NCI-H1092 treated with DMSO at 0.1 percent for 48 hours (cell line): ENCODE measurements around the gene SORL1.
"Not testable (repeated sequence)": the region's sequence is repeated elsewhere in the genome, so short reads cannot be mapped to it uniquely, and the experiment has no call there.

Source experiments
- DNase-seq: peaks from one replicate; lab custom pipeline; 2025; lab: John Stamatoyannopoulos, UW

The SORL1 gene

DNA sequence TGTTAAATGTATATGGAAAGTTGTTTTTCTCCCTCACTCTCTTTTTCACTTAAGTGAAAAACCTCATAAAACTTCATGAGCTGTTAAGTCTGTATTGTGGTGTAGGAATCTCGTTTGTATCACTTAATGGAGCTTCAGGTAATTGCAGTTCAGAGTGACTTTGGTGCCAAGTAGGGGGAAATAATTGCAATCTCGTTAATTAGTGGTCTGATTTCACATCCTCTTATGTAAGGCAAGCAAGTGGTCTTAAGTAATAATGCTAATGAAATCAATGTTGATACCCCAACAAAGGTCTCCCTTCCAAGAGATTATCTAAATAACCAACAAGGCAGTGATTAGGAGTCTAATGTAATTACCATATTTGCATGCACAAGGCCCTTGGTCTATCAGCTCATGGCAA, 174.9 kb downstream of the SORL1 start:
- DNase-seq = no peak

GRCh38 chr11:121630041-121630440, 177.9 kb downstream of the SORL1 start:
- no peak for DNase-seq

DNA sequence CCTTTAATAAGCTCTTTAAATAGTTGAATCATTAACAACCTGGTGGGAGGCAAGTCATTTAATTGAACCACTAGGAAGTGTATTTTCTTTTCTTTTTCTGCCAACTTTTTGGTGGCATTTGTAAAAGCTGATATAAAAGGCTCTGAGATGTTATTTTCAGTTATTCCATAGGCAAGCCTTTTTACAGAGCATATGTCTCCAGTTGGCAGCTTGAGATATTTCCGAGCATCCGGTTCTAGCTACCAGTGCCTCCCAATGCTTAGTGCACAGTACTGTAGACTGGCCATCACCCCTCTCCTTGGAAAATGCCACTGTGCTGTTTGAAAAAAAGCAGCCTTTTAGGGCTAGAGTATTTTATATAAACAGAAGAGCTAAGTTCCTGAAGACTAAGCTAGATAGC, 179.3 kb downstream of the SORL1 start:
- DNase-seq = no peak

DNA sequence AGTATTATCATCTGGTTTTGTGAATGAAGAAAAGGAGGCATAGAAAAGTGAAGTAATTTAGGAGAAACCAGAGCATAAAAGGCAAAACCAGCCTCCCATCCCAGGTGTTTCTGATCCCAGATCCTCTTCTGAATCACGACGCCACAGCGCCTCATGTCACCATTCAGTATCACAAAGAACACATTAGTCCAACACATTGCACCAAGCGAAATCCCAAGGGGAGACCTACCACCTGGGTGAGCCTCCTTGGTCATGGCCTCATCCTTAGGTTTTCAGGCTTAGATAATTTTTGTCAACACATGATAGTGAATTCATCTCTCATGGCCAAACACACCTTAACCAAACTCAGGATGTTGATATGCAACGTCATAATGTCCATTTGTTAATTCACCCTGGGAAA, 182.2 kb downstream of the SORL1 start:
- DNase-seq = no peak

GRCh38 chr11:121634889-121635288, 182.8 kb downstream of the SORL1 start:
- no peak for DNase-seq

DNA sequence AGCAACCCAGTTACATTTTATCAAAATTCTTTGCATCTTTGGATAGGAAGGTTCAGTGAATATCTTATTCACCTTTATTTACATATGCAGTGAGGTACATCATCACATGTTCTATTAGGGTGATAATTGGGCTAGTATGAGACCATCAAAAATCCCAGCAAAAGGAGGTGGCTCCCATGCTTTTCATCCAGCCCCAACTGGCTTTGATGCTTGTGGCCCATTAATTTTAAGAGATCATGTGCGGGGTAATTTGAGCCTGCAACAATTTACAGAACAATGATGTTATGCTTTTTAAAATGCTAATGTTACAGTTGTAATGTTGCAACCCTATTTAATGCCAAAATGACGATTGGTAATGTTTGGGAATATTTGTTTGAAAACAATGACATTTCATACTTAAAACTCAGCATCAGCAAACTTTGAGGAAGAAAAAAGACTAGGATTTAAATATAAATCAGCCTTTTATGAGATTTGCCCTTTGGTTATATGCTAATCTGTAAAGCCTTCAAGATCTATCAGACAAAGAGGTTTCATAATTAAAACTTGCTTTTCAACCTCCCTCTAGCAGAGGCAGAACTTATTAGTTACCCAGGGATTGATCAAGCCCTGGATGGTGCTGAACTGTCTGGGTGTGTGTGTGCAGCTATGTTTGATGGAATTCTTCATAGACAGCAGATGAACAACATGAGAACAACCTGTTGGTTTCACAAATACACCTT, 184.1 kb downstream of the SORL1 start:
- no peak for DNase-seq

GRCh38 chr11:121636800-121637176, 184.7 kb downstream of the SORL1 start:
- DNase-seq = no peak

DNA sequence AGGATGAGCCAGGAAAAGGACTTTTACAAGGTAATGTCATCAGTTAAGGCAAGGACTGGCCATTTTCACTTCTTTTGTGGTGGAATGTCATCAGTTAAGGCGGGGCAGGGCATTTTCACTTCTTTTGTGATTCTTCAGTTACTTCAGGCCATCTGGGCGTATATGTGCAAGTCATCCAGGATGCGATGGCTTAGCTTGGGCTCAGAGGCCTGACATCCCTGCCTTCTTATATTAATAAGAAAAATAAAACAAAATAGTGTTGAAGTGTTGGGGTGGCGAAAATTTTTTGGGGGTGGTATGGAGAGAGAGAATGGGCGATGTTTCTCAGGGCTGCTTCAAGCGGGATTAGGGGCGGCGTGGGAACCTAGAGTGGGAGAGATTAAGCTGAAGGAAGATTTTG, 185.5 kb downstream of the SORL1 start:
- DNase-seq = not testable (repeated sequence)

DNA sequence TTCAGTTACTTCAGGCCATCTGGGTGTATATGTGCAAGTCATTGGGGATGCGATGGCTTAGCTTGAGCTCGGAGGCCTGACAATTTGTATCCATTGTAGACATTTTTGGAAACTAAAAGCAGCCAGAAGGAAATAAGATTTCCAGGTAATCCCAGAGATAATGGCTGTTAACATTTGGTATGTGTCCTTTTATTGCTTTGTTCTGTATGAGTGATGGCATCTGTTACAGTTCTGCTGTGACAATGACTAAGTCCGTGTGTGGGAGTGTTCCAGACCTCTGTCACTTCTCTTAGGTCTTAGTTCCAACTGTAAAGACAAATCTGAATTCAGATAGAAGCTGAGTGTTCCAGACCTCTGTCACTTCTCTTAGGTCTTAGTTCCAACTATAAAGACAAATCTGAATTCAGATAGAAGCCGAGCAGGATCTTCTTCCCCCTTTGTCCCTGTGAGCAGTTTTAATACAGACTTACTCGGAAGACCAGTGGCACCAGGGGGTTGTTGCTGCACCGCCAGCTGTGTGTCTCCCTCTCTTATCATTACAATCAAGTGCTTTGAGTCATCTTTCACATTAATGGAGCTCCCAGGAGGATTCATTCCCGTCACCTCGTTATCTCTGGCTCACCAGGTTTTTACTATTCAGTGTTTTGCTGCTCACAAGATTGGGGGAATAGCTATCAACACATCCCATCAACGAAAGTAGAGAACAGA, 191.5 kb downstream of the SORL1 start:
- no peak for DNase-seq

DNA sequence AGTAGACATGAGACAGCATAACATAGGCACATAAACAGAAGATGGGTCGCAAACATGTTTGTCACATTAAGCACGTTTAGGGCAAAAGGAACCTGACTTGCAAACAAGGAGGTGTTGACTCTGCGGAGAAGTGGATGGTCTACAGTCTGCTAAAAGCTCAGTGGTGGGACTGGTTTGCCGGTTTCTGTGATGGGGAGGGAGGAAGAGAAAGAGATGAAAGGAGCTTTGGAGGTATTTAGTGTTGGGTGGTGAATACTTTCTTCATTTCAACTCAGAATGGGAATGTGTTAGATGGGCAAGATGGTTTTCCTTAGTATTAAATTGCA, 192.0 kb downstream of the SORL1 start:
- DNase-seq = no peak

DNA sequence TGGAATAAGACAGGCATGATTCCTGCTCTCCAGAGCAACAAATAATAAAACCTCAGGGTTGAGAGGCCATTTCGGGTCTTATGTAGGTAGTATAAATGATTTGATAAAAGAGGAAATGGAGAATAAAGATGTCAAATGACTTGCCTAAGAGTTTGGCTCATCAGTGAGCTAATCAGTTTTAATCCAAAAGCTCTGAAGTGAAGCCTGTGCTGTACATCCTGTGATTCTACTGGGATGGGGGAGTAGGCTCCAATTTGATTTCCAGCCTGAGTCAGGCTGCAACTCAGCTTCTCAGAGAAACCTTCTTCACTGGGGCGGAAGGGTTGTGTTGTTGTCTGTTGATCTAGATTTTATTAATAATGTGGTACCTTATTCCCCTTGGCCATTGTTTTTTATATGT, 192.9 kb downstream of the SORL1 start:
- no peak for DNase-seq

GRCh38 chr11:121645596-121645995, 193.5 kb downstream of the SORL1 start:
- DNase-seq = no peak

DNA sequence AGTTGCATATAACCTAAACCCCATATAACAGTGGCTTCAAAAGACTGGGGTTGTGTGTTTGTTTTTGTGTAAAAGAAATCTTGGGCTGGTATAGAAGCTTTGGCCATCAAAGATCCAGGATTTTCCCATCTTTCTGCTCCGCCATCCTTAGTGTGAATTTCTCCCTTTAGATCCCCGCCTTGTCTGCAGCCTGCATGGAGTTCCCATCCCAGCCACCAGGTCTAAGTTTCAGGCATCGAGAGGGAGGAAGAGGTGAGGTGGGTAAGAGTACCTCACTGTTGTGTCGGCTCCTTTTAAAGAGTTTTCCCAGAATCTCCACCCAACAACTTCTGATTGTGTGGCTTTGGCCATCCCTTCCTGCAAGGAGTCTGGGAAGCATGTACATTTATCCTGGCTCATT, 196.2 kb downstream of the SORL1 start:
- no peak for DNase-seq

- DNase-seq = peak; percentile 75
These were observed 197.7 kb downstream of the SORL1 start for GRCh38 chr11:121649798-121650197.

GRCh38 chr11:121650351-121651256, 198.5 kb downstream of the SORL1 start:
- no peak for DNase-seq

DNA sequence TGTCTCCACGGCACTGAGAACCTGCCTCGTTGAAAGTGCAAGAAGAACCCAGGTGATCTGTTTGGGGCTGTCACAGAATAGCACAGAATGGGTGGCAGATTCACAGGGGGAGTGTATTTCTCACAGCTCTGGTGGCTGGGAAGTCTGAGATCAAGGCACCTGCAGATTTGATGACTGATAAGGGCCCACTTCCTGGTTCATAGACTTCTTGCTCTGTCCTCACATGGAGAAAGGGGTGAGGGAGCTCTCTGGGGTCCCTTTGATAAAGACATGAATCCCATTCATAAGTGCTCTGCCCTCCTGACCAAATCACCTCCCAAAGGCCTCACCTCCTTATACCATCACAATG, 199.1 kb downstream of the SORL1 start:
- no peak for DNase-seq

DNA sequence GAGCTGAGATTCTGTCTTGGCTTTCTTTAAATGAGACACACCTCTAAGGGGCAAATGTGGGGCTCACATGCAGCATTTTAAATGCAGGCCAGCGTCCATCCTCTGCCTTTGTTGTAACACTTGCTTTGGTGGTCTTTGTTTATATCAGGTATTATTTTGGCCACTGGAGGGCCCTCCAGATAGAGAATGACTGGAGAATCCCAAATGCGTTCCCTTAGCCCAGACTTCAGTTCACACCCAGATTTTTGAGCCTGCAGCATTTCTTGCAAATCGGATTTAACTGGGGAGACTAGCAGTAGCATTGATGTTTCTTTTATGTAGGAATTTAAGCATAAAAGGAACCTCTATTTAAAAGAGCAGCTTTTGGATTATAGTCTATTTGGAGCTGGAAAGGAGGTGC, 200.9 kb downstream of the SORL1 start:
- peak; percentile 74 for DNase-seq

- no peak for DNase-seq
These were observed 202.2 kb downstream of the SORL1 start for GRCh38 chr11:121654259-121654842.

DNA sequence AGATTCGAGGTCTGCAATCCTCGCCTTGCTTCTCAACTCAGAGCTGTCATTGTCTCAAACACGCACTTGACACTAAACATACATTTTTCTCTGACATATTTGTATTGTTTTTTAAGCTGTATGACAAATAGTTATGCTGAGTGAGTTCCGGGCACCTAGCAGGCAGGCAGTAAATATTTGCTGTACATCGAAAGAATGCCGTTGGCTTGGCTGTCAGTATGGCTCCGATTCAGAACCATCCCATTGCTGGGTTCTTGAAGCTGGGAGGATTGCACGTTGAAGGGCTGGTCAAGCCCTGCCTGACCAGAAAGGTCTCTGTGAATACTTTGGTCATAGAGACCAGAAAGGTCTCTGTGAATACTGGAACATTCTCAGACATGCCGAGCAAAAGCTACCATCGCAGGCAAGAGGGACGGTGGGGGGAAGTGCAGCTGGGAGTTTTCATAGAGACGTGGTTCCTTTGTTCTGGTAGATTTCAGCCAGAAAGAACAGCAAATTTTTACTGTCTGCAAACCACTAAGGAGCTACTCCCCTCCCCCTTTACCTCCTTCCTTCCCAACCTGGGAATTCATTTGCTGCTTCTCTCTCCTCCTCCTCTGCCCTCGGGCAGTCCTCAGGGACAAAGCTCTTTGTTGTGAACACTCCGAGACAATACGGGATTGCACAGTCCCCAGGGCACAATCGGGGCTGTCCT, 202.9 kb downstream of the SORL1 start:
- DNase-seq = peak; percentile 67

DNA sequence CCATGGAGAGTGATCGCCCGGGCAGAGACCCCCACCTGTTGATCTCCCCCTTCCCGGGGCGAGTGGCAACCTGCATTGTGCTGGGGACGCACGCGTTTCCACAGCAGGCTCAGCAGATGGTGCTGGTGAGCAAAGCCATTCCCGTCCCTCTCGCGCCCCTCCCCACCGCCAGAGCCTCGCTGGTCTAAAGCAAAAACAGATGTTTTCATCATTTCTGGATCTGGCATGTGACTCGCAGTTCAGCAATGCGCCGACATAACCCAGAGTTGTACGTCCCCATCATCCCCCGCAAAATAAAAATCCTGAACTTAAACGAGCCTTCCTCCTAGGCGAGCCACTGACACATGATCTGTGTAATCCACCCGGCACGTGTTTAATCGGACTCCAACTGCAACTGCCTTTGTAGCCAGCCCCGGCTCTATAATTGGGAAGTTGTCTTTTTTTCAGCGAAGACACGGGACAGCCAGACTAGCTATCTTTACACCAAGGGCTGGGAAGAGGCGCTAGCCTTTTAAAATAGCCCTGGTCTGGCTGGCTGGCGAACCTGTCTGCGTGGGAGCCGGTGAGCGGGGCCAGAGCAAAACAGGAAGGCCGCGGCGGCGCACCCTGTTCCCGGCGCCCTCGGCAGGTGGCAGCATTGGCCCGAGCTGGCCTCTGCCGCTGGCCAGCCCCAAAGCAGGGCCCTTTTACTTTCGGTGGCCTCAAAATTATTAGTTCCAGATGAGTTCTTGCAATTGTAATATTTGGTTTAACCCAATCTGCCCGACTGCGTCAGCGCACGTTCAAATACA, 203.6 kb downstream of the SORL1 start:
- DNase-seq = peak; percentile 97
